WTC11 (cell line): ENCODE results near the gene NKAIN4. TPM values are rescaled to one million over a fixed set of nuclear protein-coding genes. Genes with fewer than 3 reads are reported as not detected.

ENCODE experiments used
- ATAC-seq: fragments of 200-7000 bp; cut with Tn5 transposase; 2 replicates; pipeline ENCODE4 v1.10.0; 2021; ENCODE audit warnings: mild to moderate bottlenecking, moderate library complexity
- CTCF ChIA-PET: fragments of 300-600 bp; sonication (Branson Sonifier 250); formaldehyde crosslinking; loops from one replicate; lab custom pipeline; 2021; ENCODE audit warnings: antibody characterized with exemption; lab: Charles Lee
- POLR2A ChIA-PET: fragments of 350-600 bp; sonication (Branson Sonifier 250); formaldehyde crosslinking; loops from one replicate; lab custom pipeline; 2021; ENCODE audit warnings: antibody characterized with exemption; lab: Charles Lee
- DNase-seq: peaks from one replicate; pipeline ENCODE4 v3.0.0; 2021; ENCODE audit warnings: low spot score
- H3K27ac Mint-ChIP-seq: 2 replicates; pipeline ENCODE4 v1.8.0; 2021; ENCODE audit warnings: mixed read lengths
- H3K27me3 Mint-ChIP-seq: 2 replicates; pipeline ENCODE4 v1.8.0; 2021; ENCODE audit warnings: low read depth, mild to moderate bottlenecking, moderate library complexity, mixed read lengths
- H3K36me3 Mint-ChIP-seq: 2 replicates; pipeline ENCODE4 v1.8.0; 2021; ENCODE audit warnings: mixed read lengths
- H3K4me1 Mint-ChIP-seq: 2 replicates; pipeline ENCODE4 v1.8.0; 2022; ENCODE audit warnings: mixed read lengths
- H3K4me3 Mint-ChIP-seq: 2 replicates; pipeline ENCODE4 v1.8.0; 2021; ENCODE audit warnings: mild to moderate bottlenecking, moderate library complexity, mixed read lengths
- H3K9me3 Mint-ChIP-seq: 2 replicates; pipeline ENCODE4 v1.8.0; 2021; ENCODE audit warnings: mixed read lengths
- ETV6 ChIP-seq: sonication (generic); formaldehyde crosslinking; IDR thresholded peaks from 2 replicates; pipeline ENCODE4 v1.8.1; 2022; ENCODE audit warnings: mild to moderate bottlenecking, missing genetic modification reagents
- FOXP1 ChIP-seq: sonication (generic); formaldehyde crosslinking; IDR thresholded peaks from 2 replicates; pipeline ENCODE4 v1.8.0; 2022; ENCODE audit warnings: missing genetic modification reagents, mild to moderate bottlenecking, moderate library complexity, borderline replicate concordance
- NR1H2 ChIP-seq: sonication (generic); formaldehyde crosslinking; IDR thresholded peaks from 2 replicates; pipeline ENCODE4 v1.9.0; 2021; ENCODE audit warnings: mild to moderate bottlenecking, moderate library complexity, missing genetic modification reagents
- SOX15 ChIP-seq: fragments of 250-450 bp; sonication (Bioruptor Pico); IDR thresholded peaks from 2 replicates; pipeline ENCODE4 v1.9.0; 2021; ENCODE audit warnings: mild to moderate bottlenecking
- SP1 ChIP-seq: sonication (generic); formaldehyde crosslinking; conservative IDR thresholded peaks from 2 replicates; pipeline ENCODE4 v1.8.1; 2022; ENCODE audit warnings: missing genetic modification reagents
- TCF7 ChIP-seq: sonication (generic); formaldehyde crosslinking; IDR thresholded peaks from 2 replicates; pipeline ENCODE4 v1.8.0; 2022; ENCODE audit warnings: mild to moderate bottlenecking, low read depth, missing genetic modification reagents, moderate library complexity
- ZNF219 ChIP-seq: sonication (generic); formaldehyde crosslinking; IDR thresholded peaks from 2 replicates; pipeline ENCODE4 v1.8.0; 2023; ENCODE audit warnings: missing genetic modification reagents, mild to moderate bottlenecking, borderline replicate concordance
- ZNF263 ChIP-seq: sonication (generic); formaldehyde crosslinking; IDR thresholded peaks from 2 replicates; pipeline ENCODE4 v1.8.1; 2022; ENCODE audit warnings: low read depth, mild to moderate bottlenecking, moderate library complexity, missing genetic modification reagents
- ZNF416 ChIP-seq: fragments of 250-450 bp; sonication (Bioruptor Pico); IDR thresholded peaks from 2 replicates; pipeline ENCODE4 v1.9.0; 2021; ENCODE audit warnings: mild to moderate bottlenecking, inconsistent platforms
- ZNF423 ChIP-seq: fragments of 250-450 bp; sonication (Bioruptor Pico); IDR thresholded peaks from 2 replicates; pipeline ENCODE4 v2.1.2; 2022; ENCODE audit warnings: mild to moderate bottlenecking, moderate library complexity
- total RNA-seq: library from RNA; stranded (reverse); gene quantifications from 3 replicates; pipeline ENCODE4 v1.2.3, GENCODE V29; 2021
- TF ChIP-seq, protein P1 (sequence below): sonication (generic); formaldehyde crosslinking; IDR thresholded peaks from 2 replicates; pipeline ENCODE4 v1.8.0; 2023; ENCODE audit warnings: mild to moderate bottlenecking, missing genetic modification reagents
- TF ChIP-seq, protein P2 (sequence below): sonication (generic); formaldehyde crosslinking; IDR thresholded peaks from 2 replicates; pipeline ENCODE4 v1.8.0; 2022; ENCODE audit warnings: mild to moderate bottlenecking, missing genetic modification reagents
- TF ChIP-seq, protein P3 (sequence below): sonication (generic); formaldehyde crosslinking; IDR thresholded peaks from 2 replicates; pipeline ENCODE4 v1.8.1; 2023; ENCODE audit warnings: mild to moderate bottlenecking, missing genetic modification reagents

NKAIN4 gene
- total RNA-seq, 1 experiment from 2014 or later, result 7.2 TPM

DNA sequence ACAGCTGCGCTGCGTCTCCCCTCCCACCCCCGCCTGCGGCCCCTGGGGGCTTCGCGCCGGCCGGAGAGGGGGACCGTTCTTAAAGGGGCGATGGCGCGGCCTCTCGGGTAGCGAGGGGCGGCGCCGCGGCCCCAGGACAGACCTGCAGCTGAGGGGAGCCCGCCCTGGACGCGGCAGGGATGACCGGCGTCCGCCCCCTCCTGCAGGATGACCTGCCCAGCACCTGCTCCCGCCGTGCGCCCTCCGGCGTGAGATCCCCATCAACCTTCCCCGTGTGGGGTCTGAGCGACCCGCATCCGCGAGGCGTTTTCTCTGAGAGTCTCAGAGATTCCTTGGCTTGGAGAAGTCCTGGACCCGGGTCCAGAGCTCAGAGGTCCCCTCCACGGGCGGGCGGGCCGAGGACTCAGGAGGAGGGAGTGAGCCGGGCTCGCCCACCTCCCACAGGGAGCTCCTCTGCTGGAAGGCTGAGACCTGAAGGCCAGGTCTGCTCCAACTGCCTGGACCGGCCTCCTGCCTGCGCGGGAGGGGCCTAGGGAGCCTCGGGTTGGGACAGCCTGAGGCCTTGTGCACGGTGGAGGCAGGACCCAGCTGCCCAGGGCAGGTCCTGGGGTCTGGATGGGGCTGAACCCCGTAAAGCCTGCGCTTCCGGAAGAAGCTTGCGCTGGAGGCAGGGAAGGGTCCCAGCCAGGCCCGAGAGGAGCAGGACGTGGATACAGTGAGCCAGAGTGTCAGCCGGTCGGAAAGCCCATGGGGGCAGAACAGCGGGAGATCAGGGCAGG, 532 bp upstream of the NKAIN4 start:
- peaks cover 23% of the 10 kb centered on the region for H3K4me1 Mint-ChIP-seq
- TF ChIP-seq ZNF423 (CRISPR knock-in tag) (peak; percentile 28; the same call in 1 of the 2 replicates), NR1H2 (CRISPR knock-in tag) (no peak), ZNF219 (CRISPR knock-in tag) (no peak), ZNF416 (CRISPR knock-in tag) (no peak), ZNF263 (CRISPR knock-in tag) (0 out of 2 replicates have a peak, but pooled peaks have one; percentile 39)
- TF ChIP-seq, protein P1, sequence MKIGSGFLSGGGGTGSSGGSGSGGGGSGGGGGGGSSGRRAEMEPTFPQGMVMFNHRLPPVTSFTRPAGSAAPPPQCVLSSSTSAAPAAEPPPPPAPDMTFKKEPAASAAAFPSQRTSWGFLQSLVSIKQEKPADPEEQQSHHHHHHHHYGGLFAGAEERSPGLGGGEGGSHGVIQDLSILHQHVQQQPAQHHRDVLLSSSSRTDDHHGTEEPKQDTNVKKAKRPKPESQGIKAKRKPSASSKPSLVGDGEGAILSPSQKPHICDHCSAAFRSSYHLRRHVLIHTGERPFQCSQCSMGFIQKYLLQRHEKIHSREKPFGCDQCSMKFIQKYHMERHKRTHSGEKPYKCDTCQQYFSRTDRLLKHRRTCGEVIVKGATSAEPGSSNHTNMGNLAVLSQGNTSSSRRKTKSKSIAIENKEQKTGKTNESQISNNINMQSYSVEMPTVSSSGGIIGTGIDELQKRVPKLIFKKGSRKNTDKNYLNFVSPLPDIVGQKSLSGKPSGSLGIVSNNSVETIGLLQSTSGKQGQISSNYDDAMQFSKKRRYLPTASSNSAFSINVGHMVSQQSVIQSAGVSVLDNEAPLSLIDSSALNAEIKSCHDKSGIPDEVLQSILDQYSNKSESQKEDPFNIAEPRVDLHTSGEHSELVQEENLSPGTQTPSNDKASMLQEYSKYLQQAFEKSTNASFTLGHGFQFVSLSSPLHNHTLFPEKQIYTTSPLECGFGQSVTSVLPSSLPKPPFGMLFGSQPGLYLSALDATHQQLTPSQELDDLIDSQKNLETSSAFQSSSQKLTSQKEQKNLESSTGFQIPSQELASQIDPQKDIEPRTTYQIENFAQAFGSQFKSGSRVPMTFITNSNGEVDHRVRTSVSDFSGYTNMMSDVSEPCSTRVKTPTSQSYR (CRISPR knock-in tag), result 0 out of 2 replicates have a peak, but pooled peaks have one; percentile 39
- TF ChIP-seq, protein P2, sequence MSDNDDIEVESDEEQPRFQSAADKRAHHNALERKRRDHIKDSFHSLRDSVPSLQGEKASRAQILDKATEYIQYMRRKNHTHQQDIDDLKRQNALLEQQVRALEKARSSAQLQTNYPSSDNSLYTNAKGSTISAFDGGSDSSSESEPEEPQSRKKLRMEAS, result peak; percentile 74
- TF ChIP-seq, protein P3, sequence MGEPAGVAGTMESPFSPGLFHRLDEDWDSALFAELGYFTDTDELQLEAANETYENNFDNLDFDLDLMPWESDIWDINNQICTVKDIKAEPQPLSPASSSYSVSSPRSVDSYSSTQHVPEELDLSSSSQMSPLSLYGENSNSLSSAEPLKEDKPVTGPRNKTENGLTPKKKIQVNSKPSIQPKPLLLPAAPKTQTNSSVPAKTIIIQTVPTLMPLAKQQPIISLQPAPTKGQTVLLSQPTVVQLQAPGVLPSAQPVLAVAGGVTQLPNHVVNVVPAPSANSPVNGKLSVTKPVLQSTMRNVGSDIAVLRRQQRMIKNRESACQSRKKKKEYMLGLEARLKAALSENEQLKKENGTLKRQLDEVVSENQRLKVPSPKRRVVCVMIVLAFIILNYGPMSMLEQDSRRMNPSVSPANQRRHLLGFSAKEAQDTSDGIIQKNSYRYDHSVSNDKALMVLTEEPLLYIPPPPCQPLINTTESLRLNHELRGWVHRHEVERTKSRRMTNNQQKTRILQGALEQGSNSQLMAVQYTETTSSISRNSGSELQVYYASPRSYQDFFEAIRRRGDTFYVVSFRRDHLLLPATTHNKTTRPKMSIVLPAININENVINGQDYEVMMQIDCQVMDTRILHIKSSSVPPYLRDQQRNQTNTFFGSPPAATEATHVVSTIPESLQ, result no peak
- ChIA-PET CTCF (interaction anchor here (0.6 to 7.2 kb wide), 13 partner anchors 9 to 284 kb away, joined by 3 to 173 read pairs (median 6); partner anchors contain the start of gene BIRC7), POLR2A (interaction anchor here (0.8 to 1.3 kb wide), 4 partner anchors 24 to 40 kb away, joined by 3 to 4 read pairs (median 3); no protein-coding TSS in a partner anchor)
- DNase-seq (peak; percentile 56), ATAC-seq (peak; percentile 56)
- no peaks in the 10 kb centered on the region for H3K9me3 Mint-ChIP-seq
- peaks cover 51% of the 10 kb centered on the region for H3K27me3 Mint-ChIP-seq
- no peak overlapping the region for H3K27ac Mint-ChIP-seq
- H3K36me3 Mint-ChIP-seq, result no peaks in the 10 kb centered on the region
- H3K4me3 Mint-ChIP-seq, result peak overlapping the region; percentile 80

DNA sequence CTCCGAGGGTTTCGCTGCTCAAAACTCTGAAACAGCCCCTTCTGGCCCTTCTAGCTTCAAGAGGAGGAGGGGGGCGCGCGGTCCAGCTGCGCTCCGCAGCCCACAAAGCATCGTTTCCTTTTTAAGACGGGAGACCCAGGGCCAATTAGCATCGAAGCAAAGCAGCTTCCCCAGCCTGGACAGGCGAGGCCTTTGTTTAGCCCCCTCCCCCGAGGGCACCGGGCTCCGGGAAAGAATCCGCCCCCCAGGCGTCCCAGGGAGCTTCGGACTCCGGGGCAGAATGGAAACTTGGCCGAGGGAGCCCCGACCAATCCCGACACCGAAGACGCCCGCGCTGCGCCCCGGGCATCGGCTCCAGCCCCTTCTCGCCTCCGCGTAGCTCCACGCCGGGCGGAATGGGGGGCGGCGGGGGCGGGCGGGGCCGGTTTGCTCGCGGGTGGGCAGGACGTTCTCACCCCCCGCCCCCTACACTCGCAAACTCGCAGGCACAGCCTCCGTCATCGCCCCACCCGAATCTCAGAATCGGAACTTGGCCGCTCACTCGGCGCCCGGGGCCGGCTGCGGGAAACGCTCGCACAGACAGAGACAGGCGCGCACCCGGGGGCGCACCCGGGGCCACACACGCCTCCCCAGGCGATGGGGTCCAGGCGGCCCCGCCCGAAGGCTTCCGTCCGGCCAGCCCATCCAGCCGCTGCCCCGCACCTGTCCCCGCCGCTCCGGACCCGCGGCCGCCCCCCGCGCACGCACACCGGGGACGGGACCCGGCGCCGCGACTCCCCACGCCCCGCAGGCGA, 628 bp downstream of the NKAIN4 start:
- Mint-ChIP-seq H3K27me3 (peaks cover 51% of the 10 kb centered on the region), H3K4me3 (peak overlapping the region; percentile 62), H3K9me3 (no peaks in the 10 kb centered on the region), H3K36me3 (no peaks in the 10 kb centered on the region), H3K27ac (no peak overlapping the region), H3K4me1 (peaks cover 23% of the 10 kb centered on the region)
- CTCF ChIA-PET, result interaction anchor here (0.6 to 7.2 kb wide), 15 partner anchors 19 to 221 kb away, joined by 3 to 173 read pairs (median 4); partner anchors contain the start of genes BIRC7 and CHRNA4
- ATAC-seq (peak; percentile 47), DNase-seq (peak; percentile 79)
- POLR2A ChIA-PET, result interaction anchor here (0.6 to 1.3 kb wide), 3 partner anchors 18 to 73 kb away, joined by 3 to 5 read pairs (median 4); partner anchors contain the start of gene BIRC7
- TF ChIP-seq FOXP1 (CRISPR knock-in tag), result peak; percentile 49; the same call in 1 of the 2 replicates
- 0 out of 2 replicates have a peak, but pooled peaks have one; percentile 48 for TF ChIP-seq ETV6 (CRISPR knock-in tag)
- no peak for TF ChIP-seq TCF7 (CRISPR knock-in tag)

DNA sequence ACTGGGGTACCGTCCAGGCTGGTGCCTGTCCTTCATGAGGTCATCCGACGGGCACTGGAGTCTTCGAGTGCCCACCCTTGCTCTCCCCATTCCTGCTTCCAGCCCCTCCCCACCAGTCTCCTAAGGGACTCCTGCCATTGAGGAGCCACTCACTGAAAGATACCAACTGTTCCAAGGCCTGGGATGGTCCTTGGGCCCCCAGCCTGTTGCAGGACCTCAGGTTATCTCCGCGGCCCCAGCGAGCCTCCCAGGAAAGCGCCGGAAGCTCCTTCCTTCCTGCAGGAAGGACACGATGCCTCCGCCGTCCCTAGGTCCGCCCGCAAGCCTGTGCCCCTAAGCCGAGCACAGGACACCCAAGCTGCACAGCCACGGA, 1.2 kb downstream of the NKAIN4 start:
- Mint-ChIP-seq H3K27me3 (peaks cover 51% of the 10 kb centered on the region), H3K27ac (no peak overlapping the region), H3K9me3 (no peaks in the 10 kb centered on the region), H3K36me3 (no peaks in the 10 kb centered on the region), H3K4me1 (peaks cover 27% of the 10 kb centered on the region), H3K4me3 (peak overlapping the region; percentile 62)
- DNase-seq (peak; percentile 41), ATAC-seq (peak; percentile 40)
- ChIA-PET CTCF (interaction anchor here (0.5 to 7.2 kb wide), 15 partner anchors 8 to 285 kb away, joined by 3 to 173 read pairs (median 4); partner anchors contain the start of genes BIRC7 and CHRNA4), POLR2A (interaction anchor here (0.6 to 1.3 kb wide), 3 partner anchors 18 to 73 kb away, joined by 3 to 5 read pairs (median 4); partner anchors contain the start of gene BIRC7)
- TF ChIP-seq SP1 (CRISPR knock-in tag) (no peak), SOX15 (CRISPR knock-in tag) (no peak)
- TF ChIP-seq, protein P2, result peak; percentile 67; the same call in 1 of the 2 replicates
- TF ChIP-seq, protein P1 (CRISPR knock-in tag), result 0 out of 2 replicates have a peak, but pooled peaks have one; percentile 28
